Measurements from ENCODE around the gene SPATA24. TPM values are rescaled to one million over a fixed set of nuclear protein-coding genes. Genes with fewer than 3 reads are reported as not detected.
"Not testable (repeated sequence)": the region's sequence is repeated elsewhere in the genome, so short reads cannot be mapped to it uniquely, and the experiment has no call there.

SPATA24 gene
- total and polyA plus RNA-seq, 2 experiments from 2014 or later: 12.8 to 45.3 TPM

- H3K27ac ChIP-seq: peak overlapping the region; percentile 67
These were observed 7.3 kb upstream of the SPATA24 start for GRCh38 chr5:139410993-139411828.

DNA sequence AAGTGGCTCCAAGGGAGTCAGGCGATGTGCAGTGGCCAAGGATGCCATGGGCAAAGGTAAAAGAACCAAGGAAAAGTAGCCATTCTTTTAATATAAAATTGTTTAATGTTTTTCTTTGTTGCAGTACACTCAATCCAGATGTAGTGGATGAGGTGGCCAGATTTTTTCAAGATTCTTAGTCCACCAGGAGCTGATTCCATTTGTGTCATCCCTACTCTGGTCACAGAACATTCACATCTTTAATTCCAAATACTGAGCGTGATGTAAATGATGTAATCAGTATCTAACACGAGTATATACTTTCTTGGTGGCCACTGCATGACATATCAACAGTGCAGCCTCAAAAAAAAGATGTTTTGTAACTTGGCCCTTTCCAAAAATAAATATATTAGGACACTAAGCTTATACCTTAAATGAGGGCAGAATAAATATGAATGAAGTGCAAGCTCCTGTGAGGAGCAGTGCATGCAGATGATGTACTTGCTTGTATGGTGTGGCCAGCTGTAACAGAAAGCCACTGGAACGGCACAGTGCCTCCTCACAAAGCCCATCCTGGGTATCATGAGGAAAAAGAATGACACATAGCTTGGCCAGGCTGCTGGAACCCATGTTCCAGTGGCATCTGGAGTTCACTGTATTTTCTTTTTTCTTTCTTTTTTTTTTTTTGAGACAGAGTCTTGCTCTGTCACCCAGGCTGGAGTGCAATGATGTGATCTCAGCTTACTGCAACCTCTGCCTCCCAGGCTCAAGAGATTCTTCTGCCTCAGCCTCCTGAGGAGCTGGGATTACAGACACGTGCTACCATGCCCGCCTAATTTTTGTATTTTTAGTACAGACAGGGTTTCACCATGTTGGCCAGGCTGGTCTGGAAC is 6.5 kb upstream of the SPATA24 start:
- peaks cover 20% of the 10 kb centered on the region for H3K4me1 ChIP-seq (ENCODE audit: low read depth)
- H3K4me3 ChIP-seq: no peak overlapping the region
- no peaks in the 10 kb centered on the region for H3K27me3 ChIP-seq
- no peak for DNase-seq (ENCODE audit: low read depth in 1 of 2, low spot score in 1 of 2)
- no peak for TF ChIP-seq CTCF (IDR thresholded peaks at IDR 0.05; ENCODE audit: low read depth, low read length)
- H3K9me3 ChIP-seq (ENCODE audit: low read depth): no peaks in the 10 kb centered on the region
- no peaks in the 10 kb centered on the region for H3K36me3 ChIP-seq
- peak overlapping the region; percentile 67 for H3K27ac ChIP-seq

More at GRCh38 chr5:139410993-139411828, 7.3 kb upstream of the SPATA24 start:
- peaks cover 29% of the 10 kb centered on the region for H3K4me1 ChIP-seq (ENCODE audit: low read depth)
- no peak for TF ChIP-seq CTCF (IDR thresholded peaks at IDR 0.05; ENCODE audit: low read depth, low read length)
- H3K4me3 ChIP-seq: no peak overlapping the region
- no peak for DNase-seq (ENCODE audit: low read depth in 1 of 2, low spot score in 1 of 2)
- no peaks in the 10 kb centered on the region for H3K27me3 ChIP-seq
- no peaks in the 10 kb centered on the region for H3K36me3 ChIP-seq
- H3K9me3 ChIP-seq (ENCODE audit: low read depth): no peaks in the 10 kb centered on the region

GRCh38 chr5:139409116-139409515 is 5.2 kb upstream of the SPATA24 start:
- not testable (repeated sequence) for H3K9me3 ChIP-seq (ENCODE audit: low read depth); H3K36me3 ChIP-seq; H3K27me3 ChIP-seq; H3K27ac ChIP-seq; DNase-seq (ENCODE audit: low read depth in 1 of 2, low spot score in 1 of 2); H3K4me3 ChIP-seq
- peaks cover 14% of the 10 kb centered on the region for H3K4me1 ChIP-seq (ENCODE audit: low read depth)

GRCh38 chr5:139408191-139408590 is 4.3 kb upstream of the SPATA24 start:
- H3K36me3 ChIP-seq: no peaks in the 10 kb centered on the region
- no peaks in the 10 kb centered on the region for H3K27me3 ChIP-seq
- H3K27ac ChIP-seq: no peak overlapping the region
- no peak for DNase-seq (ENCODE audit: low read depth in 1 of 2, low spot score in 1 of 2)
- H3K9me3 ChIP-seq (ENCODE audit: low read depth): no peaks in the 10 kb centered on the region
- H3K4me1 ChIP-seq (ENCODE audit: low read depth): peaks cover 10% of the 10 kb centered on the region
- TF ChIP-seq CTCF (IDR thresholded peaks at IDR 0.05; ENCODE audit: low read depth, low read length): no peak
- H3K4me3 ChIP-seq: no peak overlapping the region

GRCh38 chr5:139407517-139407916 is 3.6 kb upstream of the SPATA24 start:
- Histone ChIP-seq H3K36me3 (no peaks in the 10 kb centered on the region), H3K4me1 (ENCODE audit: low read depth) (peaks cover 10% of the 10 kb centered on the region), H3K4me3 (no peak overlapping the region), H3K9me3 (ENCODE audit: low read depth) (no peaks in the 10 kb centered on the region), H3K27ac (no peak overlapping the region), H3K27me3 (no peaks in the 10 kb centered on the region)
- no peak for TF ChIP-seq CTCF (IDR thresholded peaks at IDR 0.05; ENCODE audit: low read depth, low read length)
- DNase-seq (ENCODE audit: low read depth in 1 of 2, low spot score in 1 of 2): no peak

Data from cardiac muscle cell (in vitro differentiated cells and primary cell).